Glutamatergic neuron (in vitro differentiated cells): Measurements from ENCODE around the gene TPD52L2. TPM values are rescaled to one million over a fixed set of nuclear protein-coding genes. Genes with fewer than 3 reads are reported as not detected.

Experiments used
- DNase-seq: peaks from one replicate; pipeline ENCODE4 v3.0.0; 2022
- H3K27ac Mint-ChIP-seq: one replicate; pipeline ENCODE4 v1.8.0; 2020; ENCODE audit warnings: mild to moderate bottlenecking, mixed read lengths, inconsistent platforms; ENCODE audit not compliant: unreplicated experiment
- H3K27me3 Mint-ChIP-seq: one replicate; pipeline ENCODE4 v1.8.0; 2020; ENCODE audit warnings: mild to moderate bottlenecking, moderate library complexity, mixed read lengths, inconsistent platforms; ENCODE audit not compliant: unreplicated experiment
- H3K36me3 Mint-ChIP-seq: one replicate; pipeline ENCODE4 v1.8.0; 2020; ENCODE audit warnings: mild to moderate bottlenecking, mixed read lengths, inconsistent platforms; ENCODE audit not compliant: unreplicated experiment
- H3K4me1 Mint-ChIP-seq: one replicate; pipeline ENCODE4 v1.8.0; 2020; ENCODE audit warnings: mild to moderate bottlenecking, low read depth, mixed read lengths, inconsistent platforms; ENCODE audit not compliant: unreplicated experiment
- H3K4me3 Mint-ChIP-seq: one replicate; pipeline ENCODE4 v1.8.0; 2020; ENCODE audit warnings: mild to moderate bottlenecking, mixed read lengths, inconsistent platforms; ENCODE audit not compliant: unreplicated experiment
- H3K9me3 Mint-ChIP-seq: one replicate; pipeline ENCODE4 v1.8.0; 2020; ENCODE audit warnings: mild to moderate bottlenecking, moderate library complexity, mixed read lengths, inconsistent platforms; ENCODE audit not compliant: unreplicated experiment
- total RNA-seq: library from RNA; stranded (reverse); fragmentation: NEBNext Ultra II Directional; extraction: Animal tissue kit (Norgen Biotek cat#: 25700); gene quantifications from one replicate; pipeline ENCODE4 v1.2.1, GENCODE V29; 2021; ENCODE audit not compliant: unreplicated experiment
- TF ChIP-seq, protein P1 (sequence below): fragments of 200-600 bp; sonication (generic); IDR thresholded peaks from one replicate; pipeline ENCODE4 v1.5.0; 2021; ENCODE audit not compliant: partially characterized antibody, unreplicated experiment

TPD52L2 gene
- total RNA-seq, 1 donor from 2014 or later, result 109 TPM

DNA sequence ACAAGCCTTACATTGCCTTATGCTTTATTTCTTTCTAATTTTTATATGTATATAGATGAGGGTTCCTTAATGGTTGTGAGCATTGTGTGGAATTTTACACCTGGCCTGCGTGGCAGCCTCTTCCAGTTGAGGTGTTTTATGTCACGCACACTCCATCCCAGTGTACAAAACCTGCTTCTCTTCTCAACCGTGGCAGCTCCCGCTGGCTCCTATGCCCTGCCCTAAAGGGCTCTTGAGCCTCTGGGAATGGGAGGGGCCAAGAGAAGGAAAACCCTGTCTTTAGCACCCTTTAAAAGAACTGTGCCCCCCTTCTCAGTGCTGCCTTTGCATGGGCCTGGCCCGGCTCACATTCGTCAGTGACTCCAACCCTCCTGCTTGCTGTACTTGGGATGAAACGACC, 25.5 kb downstream of the TPD52L2 start:
- Mint-ChIP-seq H3K27ac (no peak overlapping the region), H3K4me3 (no peak overlapping the region), H3K27me3 (peaks cover 9% of the 10 kb centered on the region), H3K9me3 (peaks cover 7% of the 10 kb centered on the region), H3K4me1 (peaks cover 4% of the 10 kb centered on the region), H3K36me3 (no peaks in the 10 kb centered on the region)
- DNase-seq, result no peak
- TF ChIP-seq, protein P1, sequence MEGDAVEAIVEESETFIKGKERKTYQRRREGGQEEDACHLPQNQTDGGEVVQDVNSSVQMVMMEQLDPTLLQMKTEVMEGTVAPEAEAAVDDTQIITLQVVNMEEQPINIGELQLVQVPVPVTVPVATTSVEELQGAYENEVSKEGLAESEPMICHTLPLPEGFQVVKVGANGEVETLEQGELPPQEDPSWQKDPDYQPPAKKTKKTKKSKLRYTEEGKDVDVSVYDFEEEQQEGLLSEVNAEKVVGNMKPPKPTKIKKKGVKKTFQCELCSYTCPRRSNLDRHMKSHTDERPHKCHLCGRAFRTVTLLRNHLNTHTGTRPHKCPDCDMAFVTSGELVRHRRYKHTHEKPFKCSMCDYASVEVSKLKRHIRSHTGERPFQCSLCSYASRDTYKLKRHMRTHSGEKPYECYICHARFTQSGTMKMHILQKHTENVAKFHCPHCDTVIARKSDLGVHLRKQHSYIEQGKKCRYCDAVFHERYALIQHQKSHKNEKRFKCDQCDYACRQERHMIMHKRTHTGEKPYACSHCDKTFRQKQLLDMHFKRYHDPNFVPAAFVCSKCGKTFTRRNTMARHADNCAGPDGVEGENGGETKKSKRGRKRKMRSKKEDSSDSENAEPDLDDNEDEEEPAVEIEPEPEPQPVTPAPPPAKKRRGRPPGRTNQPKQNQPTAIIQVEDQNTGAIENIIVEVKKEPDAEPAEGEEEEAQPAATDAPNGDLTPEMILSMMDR, result no peak

DNA sequence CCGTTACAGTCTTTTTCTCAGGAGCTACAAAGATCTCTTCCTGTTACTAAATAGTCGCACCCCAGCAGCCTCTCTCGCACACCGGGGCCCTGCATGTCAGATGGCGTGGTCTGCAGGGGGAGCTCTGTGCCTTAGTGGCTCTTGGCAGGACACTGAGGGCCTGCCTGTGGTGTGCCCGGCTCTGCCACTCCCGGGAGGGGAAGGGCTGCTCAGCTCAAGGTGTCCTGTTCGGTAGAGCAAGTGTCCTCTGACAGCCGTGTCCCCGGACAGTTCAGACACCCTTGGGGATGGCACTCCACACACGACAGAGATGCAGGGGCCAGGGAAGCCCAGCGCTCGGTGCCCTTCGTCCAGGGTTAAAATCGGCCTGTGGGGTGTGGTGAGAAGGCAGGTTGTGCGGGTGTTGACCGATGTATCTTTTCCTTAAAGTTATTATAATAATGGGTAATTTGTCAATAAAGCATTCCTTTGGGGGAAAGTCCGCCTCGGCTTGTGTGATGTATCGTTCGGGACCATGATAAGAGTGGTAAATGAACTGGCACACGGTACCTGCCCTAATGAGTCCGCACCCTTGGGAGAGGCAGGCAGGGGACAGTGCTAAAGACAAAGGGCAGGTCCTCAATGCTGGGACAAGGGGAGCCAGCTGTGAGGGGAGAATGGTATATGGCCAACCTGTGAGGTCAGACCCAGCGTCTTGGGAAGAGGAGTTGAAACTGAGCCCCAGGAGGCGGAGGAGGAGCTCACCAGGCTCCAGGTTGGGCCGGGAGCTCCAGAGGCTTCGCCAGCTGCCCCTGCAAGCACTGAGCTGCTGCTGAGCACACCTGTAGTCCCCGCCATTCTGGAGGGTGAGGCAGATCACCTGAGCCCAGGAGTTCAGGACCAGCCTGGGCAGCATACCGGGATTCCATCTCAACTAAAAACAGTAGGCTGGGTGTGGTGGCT, 26.3 kb downstream of the TPD52L2 start:
- Mint-ChIP-seq H3K36me3 (no peaks in the 10 kb centered on the region), H3K4me3 (no peak overlapping the region), H3K27ac (no peak overlapping the region), H3K4me1 (peaks cover 9% of the 10 kb centered on the region), H3K9me3 (peaks cover 10% of the 10 kb centered on the region), H3K27me3 (peaks cover 14% of the 10 kb centered on the region)
- DNase-seq, result no peak
- TF ChIP-seq, protein P1, result no peak

DNA sequence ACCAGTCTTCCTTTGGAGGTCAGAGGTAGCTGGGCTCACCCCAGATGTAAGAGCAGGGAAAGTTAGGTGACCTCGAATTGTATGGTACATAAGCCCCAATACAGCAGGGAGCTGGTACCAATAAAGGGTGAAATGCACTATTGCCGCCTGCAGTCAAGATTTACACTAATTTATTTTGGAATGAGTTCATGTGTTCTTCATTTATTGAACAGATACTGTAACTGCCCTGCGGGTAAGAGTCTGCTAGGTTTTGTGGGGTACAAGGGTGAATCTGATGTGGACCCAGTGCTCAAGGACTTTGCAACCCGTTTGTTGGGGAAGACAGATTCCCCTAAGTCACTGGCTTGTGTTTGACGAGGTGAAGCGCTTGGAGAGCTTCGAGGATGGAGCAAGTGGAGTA, 27.3 kb downstream of the TPD52L2 start:
- no peak overlapping the region for H3K4me3 Mint-ChIP-seq
- H3K9me3 Mint-ChIP-seq, result peaks cover 10% of the 10 kb centered on the region
- no peak for DNase-seq
- peaks cover 14% of the 10 kb centered on the region for H3K27me3 Mint-ChIP-seq
- TF ChIP-seq, protein P1, result no peak
- H3K4me1 Mint-ChIP-seq, result peaks cover 16% of the 10 kb centered on the region
- H3K36me3 Mint-ChIP-seq, result no peaks in the 10 kb centered on the region
- no peak overlapping the region for H3K27ac Mint-ChIP-seq

DNA sequence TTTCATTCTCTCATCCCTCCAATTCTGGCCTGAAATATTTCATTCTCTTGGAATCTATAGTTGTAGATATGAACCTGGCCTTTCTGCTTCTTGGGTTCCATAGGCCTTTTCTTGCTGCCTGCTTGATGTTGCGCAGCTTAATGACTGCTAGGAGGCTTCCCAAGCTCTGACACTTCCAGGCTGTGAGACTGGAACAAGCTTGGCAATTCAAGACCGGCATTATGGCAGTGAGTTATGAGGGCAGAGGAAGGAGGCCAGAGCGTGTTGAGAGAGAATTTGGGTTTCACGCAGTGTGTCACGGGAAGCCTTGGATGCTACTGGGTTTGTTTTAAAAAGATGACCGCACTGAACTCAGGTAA, 28.9 kb downstream of the TPD52L2 start:
- Mint-ChIP-seq H3K27me3 (peaks cover 14% of the 10 kb centered on the region), H3K9me3 (peaks cover 10% of the 10 kb centered on the region), H3K36me3 (no peaks in the 10 kb centered on the region), H3K4me3 (peak overlapping the region; percentile 87), H3K4me1 (peaks cover 18% of the 10 kb centered on the region), H3K27ac (peak overlapping the region; percentile 56)
- TF ChIP-seq, protein P1, result no peak
- DNase-seq, result no peak
